HG03460 (cell line): Measurements from ENCODE around the gene PLEKHA4.
"Not testable (repeated sequence)": the region's sequence is repeated elsewhere in the genome, so short reads cannot be mapped to it uniquely, and the experiment has no call there.

ENCODE experiments used
- ATAC-seq: cut with Tn5 transposase; IDR thresholded peaks from one replicate; pipeline ENCODE4 v1.9.1; 2021; ENCODE audit not compliant: unreplicated experiment

The PLEKHA4 gene, protein sequence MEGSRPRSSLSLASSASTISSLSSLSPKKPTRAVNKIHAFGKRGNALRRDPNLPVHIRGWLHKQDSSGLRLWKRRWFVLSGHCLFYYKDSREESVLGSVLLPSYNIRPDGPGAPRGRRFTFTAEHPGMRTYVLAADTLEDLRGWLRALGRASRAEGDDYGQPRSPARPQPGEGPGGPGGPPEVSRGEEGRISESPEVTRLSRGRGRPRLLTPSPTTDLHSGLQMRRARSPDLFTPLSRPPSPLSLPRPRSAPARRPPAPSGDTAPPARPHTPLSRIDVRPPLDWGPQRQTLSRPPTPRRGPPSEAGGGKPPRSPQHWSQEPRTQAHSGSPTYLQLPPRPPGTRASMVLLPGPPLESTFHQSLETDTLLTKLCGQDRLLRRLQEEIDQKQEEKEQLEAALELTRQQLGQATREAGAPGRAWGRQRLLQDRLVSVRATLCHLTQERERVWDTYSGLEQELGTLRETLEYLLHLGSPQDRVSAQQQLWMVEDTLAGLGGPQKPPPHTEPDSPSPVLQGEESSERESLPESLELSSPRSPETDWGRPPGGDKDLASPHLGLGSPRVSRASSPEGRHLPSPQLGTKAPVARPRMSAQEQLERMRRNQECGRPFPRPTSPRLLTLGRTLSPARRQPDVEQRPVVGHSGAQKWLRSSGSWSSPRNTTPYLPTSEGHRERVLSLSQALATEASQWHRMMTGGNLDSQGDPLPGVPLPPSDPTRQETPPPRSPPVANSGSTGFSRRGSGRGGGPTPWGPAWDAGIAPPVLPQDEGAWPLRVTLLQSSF

DNA sequence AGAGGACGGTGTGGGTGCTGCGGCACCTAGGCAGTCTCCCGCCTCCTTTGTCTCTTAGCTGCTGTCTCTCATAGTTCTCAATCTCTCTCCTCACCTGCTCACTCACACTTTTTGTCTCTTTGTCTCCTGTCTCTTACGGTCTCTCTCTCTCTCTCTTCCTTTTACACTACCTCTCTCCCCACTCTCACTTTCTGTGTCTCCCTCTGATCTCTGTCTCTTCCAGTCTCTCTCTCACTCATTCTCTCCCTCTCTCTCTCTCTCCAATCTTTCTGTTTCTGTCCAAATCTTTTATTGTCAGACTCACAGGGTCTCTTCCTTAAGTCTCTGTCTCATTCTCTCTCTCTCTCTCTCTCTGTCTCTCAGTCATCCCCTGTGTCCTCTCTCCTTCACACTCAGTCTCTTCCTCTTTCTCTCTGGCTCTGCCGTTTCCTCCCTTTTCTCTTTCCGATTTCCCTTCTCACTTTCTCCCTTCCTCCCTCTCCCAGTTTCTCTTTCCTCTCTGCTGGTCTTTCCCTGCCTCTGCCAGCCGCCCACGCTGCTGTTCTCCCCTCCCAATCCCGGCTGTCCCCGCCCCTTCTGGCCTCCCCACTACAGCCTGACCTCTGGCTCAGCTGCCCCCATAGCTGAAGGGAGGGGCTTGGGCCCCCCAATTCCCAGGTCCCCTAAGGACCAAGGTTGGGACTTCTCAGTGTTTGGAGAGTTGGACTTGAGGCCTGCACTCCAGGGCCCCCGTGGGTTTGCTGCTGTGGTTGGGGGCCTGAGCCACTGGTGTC, at the start of gene PLEKHA4:
Gene PLEKHA4, minus strand, starts transcription at position 504 of the 773 bp plus-strand sequence. CDS start 997 bp downstream, outside the sequence.
- ATAC-seq, result no peak

DNA sequence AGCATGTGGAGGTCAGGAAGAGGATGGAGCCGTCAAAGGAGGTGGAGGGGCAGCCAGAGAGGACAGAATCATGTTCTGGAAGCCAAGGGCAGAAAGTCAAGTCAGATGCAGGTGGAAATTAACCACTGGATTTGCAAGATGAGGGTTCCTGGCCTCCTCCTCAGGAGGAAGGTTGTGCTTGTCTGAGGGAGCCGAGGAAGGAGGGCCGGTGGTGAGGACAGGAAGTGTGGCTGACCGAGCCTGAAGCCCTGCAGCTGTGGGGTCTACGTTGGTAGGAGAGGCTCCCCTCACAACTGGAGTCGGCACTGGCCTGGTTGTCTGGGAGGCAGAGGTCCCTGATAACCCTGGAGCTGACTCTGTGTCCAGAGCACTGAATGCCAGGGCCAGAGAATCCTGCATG, 49.7 kb upstream of the PLEKHA4 start:
- ATAC-seq, result no peak

DNA sequence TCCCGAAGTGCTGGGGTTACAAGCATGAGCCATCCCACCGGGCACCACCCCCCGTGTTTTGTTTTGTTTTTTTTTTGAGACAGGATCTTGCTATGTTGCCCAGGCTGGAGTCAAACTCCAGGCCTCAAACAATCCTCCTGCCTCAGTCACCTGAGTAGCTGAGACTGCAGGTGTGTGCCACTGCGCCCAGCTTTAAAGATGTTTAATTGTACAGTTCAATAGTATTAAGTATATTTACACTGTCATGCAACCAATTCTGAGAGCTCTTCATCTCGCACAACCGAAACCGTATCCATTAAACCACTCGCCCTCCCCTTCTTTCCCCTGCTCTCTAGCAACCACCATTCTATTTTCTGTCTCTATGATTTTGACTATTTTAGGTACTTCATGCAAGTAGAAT, 47.3 kb upstream of the PLEKHA4 start:
- no peak for ATAC-seq

DNA sequence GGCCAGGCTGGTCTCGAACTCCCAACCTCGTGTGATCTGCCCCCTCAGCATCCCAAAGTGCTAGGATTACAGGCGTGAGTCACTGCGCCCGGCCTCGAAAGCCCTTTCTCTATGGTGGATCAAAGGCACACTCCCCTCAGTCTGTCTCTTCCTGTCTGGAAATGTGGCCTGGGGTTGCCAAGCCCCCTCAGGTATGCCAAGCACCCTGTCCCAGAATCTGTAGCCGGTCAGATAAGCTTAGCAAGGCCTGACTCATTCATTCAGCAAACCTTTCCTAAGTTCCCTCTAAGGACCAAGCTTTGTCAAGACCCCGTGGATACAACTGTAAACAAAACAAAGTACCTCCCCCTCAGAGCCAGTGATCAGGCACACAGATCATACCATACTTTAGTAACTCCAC, 45.8 kb upstream of the PLEKHA4 start:
- no peak for ATAC-seq

DNA sequence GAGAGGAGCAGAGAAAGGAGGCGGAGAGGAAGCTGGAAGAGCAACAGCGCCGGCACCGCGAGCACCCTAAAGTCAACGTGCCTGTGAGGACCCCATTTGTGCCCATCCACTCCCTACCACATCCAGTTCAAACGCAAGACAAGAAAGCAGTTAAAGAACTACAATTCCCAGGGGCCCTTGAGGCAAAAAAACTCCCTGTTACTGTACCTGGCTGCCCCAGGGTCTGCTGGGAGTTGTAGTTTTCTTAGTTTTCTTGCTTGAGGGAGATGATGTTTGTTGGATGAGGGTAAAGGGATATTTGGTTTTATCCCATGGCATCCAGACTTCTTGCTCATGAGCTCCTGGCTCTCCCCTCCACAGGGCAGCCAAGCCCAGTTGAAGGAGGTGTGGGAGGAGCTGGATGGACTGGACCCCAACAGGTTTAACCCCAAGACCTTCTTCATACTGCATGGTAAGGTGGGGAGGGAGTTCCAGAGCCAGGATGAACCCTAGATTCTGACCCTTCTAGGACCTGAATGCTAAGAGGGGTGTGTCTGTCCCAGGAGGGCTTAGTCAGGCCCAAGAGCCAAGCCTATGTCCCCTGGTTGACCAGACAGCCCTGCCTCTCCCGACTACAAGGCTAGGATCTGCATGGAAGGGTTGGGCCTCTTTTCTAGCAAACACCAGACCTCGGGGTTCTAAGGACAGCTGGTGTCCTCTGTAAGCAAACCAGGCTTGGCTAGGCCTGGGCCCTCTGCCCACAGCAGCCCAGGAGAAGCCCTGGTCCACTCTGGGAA, 44.9 kb upstream of the PLEKHA4 start:
- ATAC-seq, result no peak

DNA sequence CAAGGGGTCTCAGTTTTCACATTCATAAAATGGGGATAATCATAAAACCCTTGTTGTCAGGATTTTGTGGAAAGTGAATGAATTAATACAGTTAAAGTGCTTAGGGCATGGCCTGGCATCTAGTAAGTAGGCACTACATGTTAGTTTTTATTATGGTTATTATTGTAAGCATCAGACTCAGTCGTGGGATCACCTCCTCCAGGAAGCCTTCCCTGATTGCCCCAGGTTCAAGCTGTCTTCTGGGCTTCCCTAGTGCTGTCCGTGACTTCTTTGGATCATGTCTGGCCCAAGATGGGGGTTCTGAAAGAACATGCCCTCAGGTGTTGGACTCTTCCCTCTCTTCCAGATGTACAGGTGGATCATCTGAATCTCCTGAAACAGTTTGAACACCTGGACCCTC, 42.4 kb upstream of the PLEKHA4 start:
- ATAC-seq, result no peak

DNA sequence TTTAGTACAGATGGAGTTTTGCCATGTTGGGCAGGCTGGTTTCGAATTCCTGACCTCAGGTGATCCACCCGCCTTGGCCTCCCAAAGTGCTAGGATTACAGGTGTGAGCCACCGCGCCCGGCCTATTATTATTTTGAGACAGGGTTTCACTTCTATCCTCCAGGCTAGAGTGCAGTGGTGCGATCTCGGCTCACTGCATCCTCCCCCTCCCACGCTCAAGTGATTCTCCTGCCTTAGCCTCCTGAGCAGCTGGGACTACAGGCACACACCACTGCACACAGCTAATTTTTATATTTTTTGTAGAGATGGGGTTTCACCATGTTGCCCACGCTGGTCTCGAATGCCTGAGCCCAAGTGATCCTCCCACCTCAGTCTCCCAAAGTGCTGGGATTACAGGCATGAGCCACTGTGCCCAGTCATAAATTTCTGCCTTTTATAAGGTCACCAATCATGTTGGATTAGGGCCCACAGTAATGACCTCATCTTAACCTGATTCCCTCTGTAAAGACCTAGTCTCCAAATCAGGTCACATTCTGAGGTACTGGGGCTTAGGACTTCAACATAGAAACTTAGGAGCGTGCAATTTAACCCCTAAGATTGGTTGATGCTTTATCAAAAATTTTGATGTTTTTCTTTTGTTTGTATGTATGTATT, 41.1 kb upstream of the PLEKHA4 start:
- ATAC-seq, result not testable (repeated sequence)

DNA sequence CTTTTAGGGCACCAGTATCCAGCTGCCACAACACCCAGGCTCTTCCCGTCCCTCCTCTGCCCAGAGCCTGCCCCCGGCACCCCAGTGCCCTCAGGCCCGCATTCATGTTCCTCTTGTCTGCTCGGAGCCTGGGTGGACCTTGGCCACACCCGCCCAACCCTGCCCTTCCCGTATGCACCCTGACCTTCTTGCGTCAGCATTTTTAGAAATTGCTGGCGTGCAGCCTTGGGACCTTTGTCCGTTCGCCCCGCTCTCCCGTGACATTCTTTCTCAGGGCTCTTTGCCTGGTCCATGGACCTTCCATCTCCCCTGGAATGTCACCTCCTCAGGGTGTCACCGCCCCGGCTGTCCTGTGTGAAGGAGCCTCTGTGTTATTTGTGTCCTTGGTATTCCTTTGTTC, 39.3 kb upstream of the PLEKHA4 start:
- no peak for ATAC-seq

DNA sequence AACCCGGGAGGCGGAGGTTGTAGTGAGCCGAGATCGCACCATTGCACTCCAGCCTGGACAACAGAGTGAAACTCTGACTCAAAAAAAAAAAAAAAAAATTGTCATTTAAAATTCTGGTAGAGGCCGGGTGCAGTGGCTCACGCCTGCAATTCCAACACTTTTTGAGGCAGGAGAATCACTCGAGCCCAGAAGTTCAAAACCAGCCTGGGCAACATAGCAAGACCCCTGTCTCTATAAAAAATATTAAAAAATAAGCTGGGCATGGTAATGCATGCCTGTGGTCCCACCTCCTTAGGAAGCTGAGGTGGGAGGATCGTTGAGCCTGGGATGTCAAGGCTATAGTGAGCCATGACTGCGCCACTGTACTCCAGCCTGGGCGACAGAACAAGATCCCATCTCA, 37.9 kb upstream of the PLEKHA4 start:
- no peak for ATAC-seq

DNA sequence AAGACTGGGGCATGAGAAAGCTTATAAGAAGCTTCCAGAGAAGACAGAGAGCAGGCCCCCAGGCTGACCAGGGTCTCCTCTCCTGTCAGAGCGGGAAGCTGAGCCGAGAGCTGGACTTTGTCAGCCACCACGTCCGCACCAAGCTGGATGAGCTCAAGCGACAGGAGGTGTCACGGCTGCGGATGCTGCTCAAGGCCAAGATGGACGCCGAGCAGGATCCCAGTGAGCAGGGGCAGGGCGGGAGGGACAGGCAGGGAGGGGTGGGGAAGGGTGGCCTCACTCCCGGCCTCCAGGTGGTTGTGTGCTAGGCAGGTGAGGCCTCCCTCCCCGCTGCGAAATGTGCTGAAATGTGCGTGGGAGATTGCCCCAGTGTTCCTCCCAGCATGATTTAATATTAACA, 37.2 kb upstream of the PLEKHA4 start:
- no peak for ATAC-seq

DNA sequence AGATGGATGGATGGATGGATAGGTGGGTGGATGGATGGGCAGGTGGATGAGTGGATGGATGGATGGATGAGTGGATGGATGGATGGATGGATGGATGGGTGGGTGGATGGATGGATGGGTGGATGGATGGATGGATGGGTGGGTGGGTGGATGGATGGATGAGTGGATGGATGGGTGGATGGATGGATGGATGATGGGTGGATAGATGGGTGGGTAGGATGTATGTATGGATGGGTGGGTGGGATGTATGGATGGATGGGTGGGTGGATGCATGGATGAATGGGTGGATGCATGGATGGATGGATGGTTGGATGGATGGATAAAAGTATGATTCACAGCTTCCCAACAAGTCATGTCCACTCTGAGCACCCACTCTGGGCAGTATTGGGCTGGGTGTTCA, 35.4 kb upstream of the PLEKHA4 start:
- ATAC-seq, result not testable (repeated sequence)

DNA sequence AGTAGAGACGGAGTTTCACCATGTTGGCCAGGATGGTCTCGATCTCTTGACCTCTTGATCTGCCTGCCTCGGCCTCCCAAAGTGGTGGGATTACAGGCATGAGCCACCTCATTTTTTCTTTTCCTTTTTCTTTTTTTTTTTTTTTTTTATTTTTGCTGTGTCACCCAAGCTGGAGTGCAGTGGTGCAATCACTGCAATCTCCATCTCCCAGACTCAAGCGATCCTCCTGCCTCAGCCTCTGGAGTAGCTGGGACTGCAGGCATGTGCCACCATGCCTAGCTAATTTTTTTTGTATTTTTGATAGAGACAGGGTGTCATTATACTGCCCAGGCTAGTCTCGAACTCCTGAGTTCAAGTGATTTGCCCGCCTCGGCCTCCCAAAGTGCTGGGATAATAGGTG, 33.9 kb upstream of the PLEKHA4 start:
- not testable (repeated sequence) for ATAC-seq

DNA sequence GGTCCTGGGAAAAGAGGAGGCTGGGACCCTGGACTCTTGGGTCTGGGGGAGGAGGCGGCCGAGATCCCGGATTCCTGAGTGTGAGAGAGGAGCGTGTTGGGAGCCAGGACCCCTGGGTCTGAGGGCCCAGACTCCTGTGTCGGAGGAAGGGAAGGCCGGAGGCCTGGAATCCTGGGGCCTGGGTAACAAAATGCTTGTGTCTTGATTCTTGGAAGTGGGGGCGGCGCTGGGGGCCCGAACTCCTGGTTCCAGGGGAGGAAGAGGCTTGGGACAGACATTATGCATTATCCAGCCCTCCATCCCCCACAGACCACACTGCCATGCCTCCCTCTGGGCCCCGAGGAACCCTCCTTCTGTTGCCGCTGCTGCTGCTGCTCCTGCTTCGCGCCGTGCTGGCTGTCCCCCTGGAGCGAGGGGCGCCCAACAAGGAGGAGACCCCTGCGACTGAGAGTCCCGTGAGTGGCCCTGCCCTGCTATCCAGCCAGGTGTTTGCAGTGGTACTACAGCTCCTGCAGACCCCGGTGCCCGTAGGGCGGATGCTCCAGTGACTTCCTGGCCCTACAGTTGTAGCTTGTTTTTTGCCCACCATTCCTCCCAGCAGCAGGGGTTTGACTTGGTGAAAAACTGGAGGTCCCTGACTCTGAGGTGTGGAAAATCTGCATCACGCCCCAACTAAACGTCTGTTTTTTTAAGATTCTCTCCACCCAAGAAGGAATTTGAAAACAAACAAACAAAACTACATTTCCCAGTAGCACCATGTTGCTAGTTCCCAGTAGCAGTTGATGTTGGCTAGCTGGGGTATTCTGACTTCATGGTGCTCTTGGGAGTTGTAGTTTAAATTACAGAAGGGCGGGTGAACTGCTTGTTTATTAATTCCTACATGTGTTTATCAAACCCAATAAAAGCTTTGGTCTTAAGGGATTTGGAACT, 32.3 kb upstream of the PLEKHA4 start:
- no peak for ATAC-seq

DNA sequence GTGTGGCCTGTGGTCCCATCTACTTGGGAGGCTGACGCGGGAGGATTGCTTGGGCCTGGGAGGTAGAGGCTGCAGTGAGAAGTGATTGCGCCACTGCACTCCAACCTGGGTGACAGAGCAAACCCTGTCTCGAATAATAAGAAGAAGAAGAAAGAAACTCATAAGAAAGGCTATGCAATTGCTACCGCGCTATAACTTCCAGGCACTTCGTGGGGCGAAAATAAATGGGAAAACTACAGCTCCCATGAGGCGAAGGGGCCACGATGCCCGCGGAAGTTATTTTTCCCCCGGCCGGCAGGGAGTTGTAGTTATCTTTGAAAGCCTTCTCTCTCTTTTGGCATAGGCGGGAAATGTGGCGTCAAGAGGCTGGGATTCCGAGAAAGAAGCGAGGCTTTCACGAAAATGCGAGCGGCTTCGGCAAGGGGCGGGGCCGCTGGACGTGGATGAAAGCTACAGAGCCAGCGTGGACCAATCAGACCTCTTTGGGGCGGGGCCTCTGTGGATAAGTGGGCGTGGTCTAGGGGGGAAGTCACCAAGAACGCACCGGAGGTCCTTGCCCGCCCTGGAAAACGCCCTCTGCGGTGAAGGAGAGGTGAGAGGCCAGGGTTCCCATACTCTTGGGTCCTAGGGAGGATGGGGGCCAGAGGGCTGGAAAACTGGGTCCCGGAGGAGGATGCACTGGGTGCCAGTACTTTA, 31.5 kb upstream of the PLEKHA4 start, which contains the start of gene NUCB1:
Gene NUCB1, plus strand, starts transcription at position 532 of the 696 bp plus-strand sequence. CDS start 485 bp downstream, outside the sequence.
- peak; percentile 90 for ATAC-seq

DNA sequence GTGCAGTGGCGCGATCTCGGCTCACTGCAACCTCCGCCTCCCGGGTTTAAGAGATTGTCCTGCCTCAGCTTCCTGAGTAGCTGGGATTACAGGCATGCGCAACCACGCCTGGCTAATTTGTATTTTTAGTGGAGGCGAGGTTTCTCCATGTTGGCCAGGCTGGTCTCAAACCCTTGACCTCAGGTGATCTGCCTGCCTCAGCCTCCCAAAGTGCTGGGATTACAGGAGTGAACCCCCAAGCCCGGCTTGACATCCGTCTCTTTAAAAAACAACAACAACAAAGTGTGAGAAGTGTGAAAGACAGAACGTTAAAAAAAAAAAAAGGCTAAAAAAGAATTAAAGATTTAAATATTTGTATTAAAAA, 31.0 kb upstream of the PLEKHA4 start:
- not testable (repeated sequence) for ATAC-seq

DNA sequence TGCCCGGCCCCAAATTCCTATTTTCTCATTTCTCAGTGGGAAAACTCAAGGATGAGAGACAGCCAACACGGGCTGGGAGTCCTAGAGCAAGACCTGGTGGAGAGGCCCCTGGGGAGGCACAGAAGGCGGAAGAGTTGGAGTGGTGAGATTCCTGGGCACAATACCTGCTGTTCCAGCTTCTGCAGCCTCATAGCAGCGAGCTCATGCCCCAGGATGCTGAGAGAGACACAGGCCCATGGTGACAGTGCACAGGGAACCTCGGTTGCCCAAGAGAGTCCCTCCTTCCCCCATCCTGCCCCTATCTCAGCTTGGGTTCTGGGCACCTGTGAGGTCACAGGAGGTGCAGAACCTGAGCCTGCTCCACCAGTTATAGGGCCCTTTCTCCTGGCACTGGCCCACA, 28.8 kb upstream of the PLEKHA4 start:
- ATAC-seq, result no peak

DNA sequence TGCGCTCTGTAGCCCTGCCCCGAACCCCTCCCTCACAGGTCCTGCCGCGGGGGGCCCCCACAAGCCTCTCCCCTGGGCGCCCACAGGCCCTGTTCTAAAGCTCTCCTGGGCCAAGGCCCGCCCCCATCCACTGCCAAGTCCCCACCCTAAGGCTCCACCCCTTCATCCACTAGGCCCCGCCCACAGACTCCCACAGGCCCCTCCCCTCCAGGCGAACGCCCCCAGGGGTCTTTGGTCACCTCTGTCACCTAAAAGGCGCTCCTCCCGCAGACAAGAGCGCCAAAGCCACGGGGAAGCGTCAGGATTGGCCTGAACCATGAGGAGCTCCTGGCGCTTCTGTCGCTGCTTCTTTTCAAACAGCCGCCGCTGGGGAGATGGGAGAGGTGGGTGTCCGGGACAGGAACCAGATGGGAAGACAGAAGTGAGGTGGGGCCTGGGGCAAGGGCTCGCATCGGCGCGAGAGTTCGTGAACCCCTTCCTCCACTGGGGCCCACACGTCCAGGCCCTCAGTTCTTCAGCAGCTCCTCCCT, 27.8 kb upstream of the PLEKHA4 start:
- no peak for ATAC-seq

DNA sequence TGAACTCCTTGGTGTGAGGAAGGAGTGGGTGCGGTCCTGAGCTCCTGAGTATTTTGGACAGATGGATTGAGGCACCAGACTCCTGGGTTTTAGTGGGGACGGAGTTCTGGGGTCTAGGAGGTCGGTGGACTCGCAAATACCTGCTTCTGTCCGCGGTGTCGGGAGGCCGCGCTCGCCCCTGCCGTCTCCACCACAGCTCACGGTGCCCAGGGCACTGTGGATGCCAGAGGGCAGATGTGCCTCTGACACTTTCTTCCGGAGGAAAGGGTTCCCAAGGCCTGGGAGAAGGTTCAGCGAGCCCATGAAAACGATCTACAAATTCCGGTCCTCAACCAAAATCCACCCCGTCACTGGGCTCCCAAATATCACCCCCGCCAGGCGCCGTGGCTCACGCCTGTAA, 26.8 kb upstream of the PLEKHA4 start:
- no peak for ATAC-seq
